IMR-90 (cell line): Measurements from ENCODE around the gene GADL1. TPM values are rescaled to one million over a fixed set of nuclear protein-coding genes. Genes with fewer than 3 reads are reported as not detected.

Source experiments
- ATAC-seq: fragments of 200-7000 bp; cut with Tn5 transposase; 2 replicates; pipeline ENCODE4 v1.9.1; 2020; ENCODE audit warnings: low read depth, mild to moderate bottlenecking, moderate library complexity
- BruUV-seq: library from RNA; stranded (reverse); fragments of 400-500 nt; replicated peaks from 2 replicates; lab custom pipeline; 2021; lab: Mats Ljungman, UMichigan
- CTCF ChIA-PET: fragments of 300-600 bp; formaldehyde crosslinking; extraction: SDS; loops from one replicate; lab custom pipeline; 2021; ENCODE audit warnings: antibody characterized with exemption; lab: Yijun Ruan, JAX
- POLR2A ChIA-PET: fragments of 300-600 bp; sonication (Branson Sonifier 250); formaldehyde crosslinking; loops from one replicate; lab custom pipeline; 2022; ENCODE audit warnings: antibody characterized with exemption; ENCODE audit not compliant: unreplicated experiment; lab: Charles Lee
- DNase-seq: peaks from one replicate; pipeline ENCODE4 v3.0.0; 2013
- H2AFZ ChIP-seq: replicated peaks from 2 replicates; pipeline ENCODE3; 2013; ENCODE audit warnings: low read length, mild to moderate bottlenecking; ENCODE audit not compliant: poor library complexity
- H2AK5ac ChIP-seq: 2 replicates; pipeline ENCODE4 v1.6.1; 2013; ENCODE audit warnings: low read depth, low read length, inconsistent platforms
- H2AK9ac ChIP-seq: replicated peaks from 2 replicates; pipeline ENCODE3; 2013; ENCODE audit warnings: mild to moderate bottlenecking, low read depth, low read length, moderate library complexity; ENCODE audit not compliant: poor library complexity
- H2BK120ac ChIP-seq: 2 replicates; pipeline ENCODE4 v1.6.1; 2013; ENCODE audit warnings: low read depth, low read length, inconsistent platforms
- H2BK15ac ChIP-seq: 3 replicates; pipeline ENCODE4 v1.6.1; 2013; ENCODE audit warnings: low read depth, low read length, inconsistent platforms
- H2BK20ac ChIP-seq: 2 replicates; pipeline ENCODE4 v1.6.1; 2013; ENCODE audit warnings: low read depth, mild to moderate bottlenecking, inconsistent platforms, low read length, moderate library complexity
- H2BK5ac ChIP-seq: 2 replicates; pipeline ENCODE4 v1.6.1; 2013; ENCODE audit warnings: mild to moderate bottlenecking, low read depth, low read length, inconsistent platforms; ENCODE audit not compliant: poor library complexity, severe bottlenecking
- H3K14ac ChIP-seq: replicated peaks from 2 replicates; pipeline ENCODE4 v1.6.1; 2013; ENCODE audit warnings: low read depth, low read length, inconsistent platforms
- H3K18ac ChIP-seq: 2 replicates; pipeline ENCODE4 v1.6.1; 2013; ENCODE audit warnings: low read depth, low read length, control low read depth
- H3K23ac ChIP-seq: 2 replicates; pipeline ENCODE4 v1.6.1; 2013; ENCODE audit warnings: low read depth, low read length, inconsistent platforms
- H3K27ac ChIP-seq: 2 replicates; pipeline ENCODE4 v1.5.1; 2013; ENCODE audit warnings: mild to moderate bottlenecking, control low read depth, low read length; ENCODE audit not compliant: insufficient read depth
- H3K27me3 ChIP-seq: 2 replicates; pipeline ENCODE4 v1.6.1; 2013; ENCODE audit warnings: low read length; ENCODE audit not compliant: control insufficient read depth, insufficient read depth
- H3K36me3 ChIP-seq: 2 replicates; pipeline ENCODE4 v1.6.1; 2013; ENCODE audit warnings: low read length, mixed read lengths; ENCODE audit not compliant: control insufficient read depth, insufficient read depth
- H3K4ac ChIP-seq: 2 replicates; pipeline ENCODE4 v1.6.1; 2013; ENCODE audit warnings: low read depth, low read length, inconsistent platforms
- H3K4me1 ChIP-seq: 2 replicates; pipeline ENCODE4 v1.6.1; 2013; ENCODE audit warnings: low read length, mixed read lengths; ENCODE audit not compliant: control insufficient read depth, insufficient read depth
- H3K4me2 ChIP-seq: 2 replicates; pipeline ENCODE4 v1.6.1; 2013; ENCODE audit warnings: low read depth, mild to moderate bottlenecking, control low read depth, low read length, moderate library complexity
- H3K4me3 ChIP-seq: 2 replicates; pipeline ENCODE4 v1.5.1; 2013; ENCODE audit warnings: low read depth, mild to moderate bottlenecking, control low read depth, low read length, moderate library complexity; ENCODE audit not compliant: insufficient read depth
- H3K56ac ChIP-seq: 2 replicates; pipeline ENCODE4 v1.6.1; 2013; ENCODE audit warnings: low read length, inconsistent platforms; ENCODE audit not compliant: insufficient read depth; ENCODE audit errors: extremely low read depth
- H3K79me1 ChIP-seq, 2 experiments: 2 replicates each; pipeline ENCODE4 v1.6.1; 2013; ENCODE audit warnings: low read length in 2 of 2, inconsistent platforms in 1 of 2, low read depth in 1 of 2
- H3K9ac ChIP-seq: 2 replicates; pipeline ENCODE4 v1.6.1; 2013; ENCODE audit warnings: low read depth, low read length, control low read depth
- H3K9me1 ChIP-seq: 2 replicates; pipeline ENCODE4 v1.6.1; 2013; ENCODE audit warnings: low read length, inconsistent platforms; ENCODE audit not compliant: insufficient read depth
- H3K9me3 ChIP-seq: 2 replicates; pipeline ENCODE4 v1.6.1; 2013; ENCODE audit warnings: low read length; ENCODE audit not compliant: control insufficient read depth, insufficient read depth
- H4K20me1 ChIP-seq: 2 replicates; pipeline ENCODE4 v1.6.1; 2013; ENCODE audit warnings: low read length, inconsistent platforms; ENCODE audit not compliant: insufficient read depth
- H4K5ac ChIP-seq: 2 replicates; pipeline ENCODE4 v1.6.1; 2013; ENCODE audit warnings: mild to moderate bottlenecking, low read depth, low read length, control low read depth
- H4K8ac ChIP-seq, 2 experiments: 2 replicates each; pipeline ENCODE4 v1.6.1; 2013; ENCODE audit warnings: low read depth in 2 of 2, low read length in 2 of 2, control low read depth in 1 of 2, inconsistent platforms in 1 of 2
- H4K91ac ChIP-seq: 2 replicates; pipeline ENCODE4 v1.6.1; 2013; ENCODE audit warnings: low read depth, low read length, inconsistent platforms; ENCODE audit not compliant: insufficient read depth
- CHD1 ChIP-seq: IDR thresholded peaks from 2 replicates; pipeline ENCODE4 v1.6.1; 2012; ENCODE audit warnings: low read depth, low read length, improper control_type of control experiment
- RCOR1 ChIP-seq: IDR thresholded peaks from 2 replicates; pipeline ENCODE4 v1.6.1; 2012; ENCODE audit warnings: mild to moderate bottlenecking, low read length, improper control_type of control experiment; ENCODE audit not compliant: insufficient replicate concordance
- RFX5 ChIP-seq: IDR thresholded peaks from 2 replicates; pipeline ENCODE4 v1.8.0; 2012; ENCODE audit warnings: low read depth, mild to moderate bottlenecking, low read length, moderate library complexity
- SMC3 ChIP-seq: fragments of 150-350 bp; IDR thresholded peaks from 2 replicates; pipeline ENCODE4 v1.6.1; 2016; ENCODE audit warnings: low read depth, mild to moderate bottlenecking, antibody characterized with exemption, low read length, moderate library complexity
- WGBS, 2 experiments: methylation state at CpG; one replicate each; pipeline versions ENCODE4 v1.1.5 to v1.1.7; 2013; ENCODE audit warnings: missing lambda C conversion rate in 2 of 2; ENCODE audit not compliant: insufficient read length in 1 of 2; ENCODE audit errors: extremely low coverage in 2 of 2; 5-methylcytosine and 5-hydroxymethylcytosine counted together
- dilution Hi-C: fragments of 300-500 bp; cut with HindIII; formaldehyde crosslinking; loops from one replicate; pipeline ENCODE4 v1.14.3; 2018; ENCODE audit warnings: low sequenced_read_pairs; ENCODE audit not compliant: unreplicated experiment
- in situ Hi-C: fragments of 300-500 bp; cut with MboI; formaldehyde crosslinking; loops from 3 replicates; pipeline ENCODE4 v1.14.3; 2019; ENCODE audit warnings: low sequenced_read_pairs, inconsistent platforms, mixed read lengths
- intact Hi-C: fragments of 100-400 bp; cut with micrococcal nuclease; formaldehyde crosslinking; loops from 2 replicates; pipeline ENCODE4 v1.10.0; 2022
- polyA plus RNA-seq, 3 experiments: library from polyadenylated mRNA; depleted of rRNA; stranded (reverse); fragments of >200 nt; gene quantifications; 2 replicates each; pipeline ENCODE4 v1.2.3, GENCODE V29; 2012; ENCODE audit warnings: low replicate concordance in 1 of 3
- total RNA-seq: library from RNA; depleted of rRNA; stranded (reverse); fragments of >200 nt; gene quantifications from 2 replicates; pipeline ENCODE4 v1.2.3, GENCODE V29; 2012
- TF ChIP-seq, protein P1 (sequence below): fragments of 150-350 bp; IDR thresholded peaks from 2 replicates; pipeline ENCODE4 v1.6.1; 2017; ENCODE audit warnings: mild to moderate bottlenecking, antibody characterized with exemption, low read length, low read depth
- TF ChIP-seq, protein P2 (sequence below): fragments of 150-350 bp; IDR thresholded peaks from 2 replicates; pipeline ENCODE4 v1.6.1; 2016; ENCODE audit warnings: low read depth, mild to moderate bottlenecking, low read length, moderate library complexity, borderline replicate concordance

Gene GADL1
- total and polyA plus RNA-seq, 2 of the 4 experiments (the other 2 are of a cell fraction) = not detected

DNA sequence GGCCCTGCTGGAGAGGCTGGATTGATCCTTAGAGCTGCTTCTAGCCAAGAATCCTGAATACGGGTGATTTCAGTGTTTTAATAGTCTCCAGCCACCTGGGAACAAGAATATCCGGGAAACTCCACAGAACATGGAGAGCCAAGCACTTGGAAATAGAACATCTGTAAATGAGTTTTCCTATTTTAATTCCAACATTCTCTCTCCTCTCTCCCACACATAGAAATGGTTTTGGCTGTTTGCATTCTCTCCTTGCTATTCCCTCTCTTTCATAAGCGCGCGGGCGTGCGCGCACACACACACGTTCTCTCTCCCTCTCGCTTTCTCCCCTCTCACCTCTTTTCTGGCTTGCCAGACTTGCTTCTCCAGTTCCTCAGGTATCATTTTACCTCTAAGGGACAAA is 50.6 kb downstream of the GADL1 start:
- in situ Hi-C loops = no loop called here
- dilution Hi-C loops = no loop called here
- intact Hi-C loops = no loop called here

More for the DNA sequence above, 50.6 kb downstream of the GADL1 start:
- no peak overlapping the region for H4K8ac ChIP-seq
- no peaks in the 10 kb centered on the region for H3K36me3 ChIP-seq
- no peak overlapping the region for H2AK9ac ChIP-seq
- DNase-seq = no peak
- H3K18ac ChIP-seq = no peak overlapping the region
- no CpG with 5 or more reads among the region's 10 CpGs for WGBS, 2 experiments
- no peak overlapping the region for H4K91ac ChIP-seq
- no peak overlapping the region for H2BK5ac ChIP-seq
- H3K9me1 ChIP-seq = no peaks in the 10 kb centered on the region
- no peak overlapping the region for H3K4me3 ChIP-seq
- no peak overlapping the region for H2BK120ac ChIP-seq
- no peaks in the 10 kb centered on the region for H3K9me3 ChIP-seq
- BruUV-seq = no TSS peak
- no peak overlapping the region for H3K23ac ChIP-seq
- no peaks in the 10 kb centered on the region for H4K20me1 ChIP-seq
- TF ChIP-seq RCOR1 (no peak), SMC3 (no peak), RFX5 (no peak), CHD1 (no peak)
- TF ChIP-seq, protein P1, sequence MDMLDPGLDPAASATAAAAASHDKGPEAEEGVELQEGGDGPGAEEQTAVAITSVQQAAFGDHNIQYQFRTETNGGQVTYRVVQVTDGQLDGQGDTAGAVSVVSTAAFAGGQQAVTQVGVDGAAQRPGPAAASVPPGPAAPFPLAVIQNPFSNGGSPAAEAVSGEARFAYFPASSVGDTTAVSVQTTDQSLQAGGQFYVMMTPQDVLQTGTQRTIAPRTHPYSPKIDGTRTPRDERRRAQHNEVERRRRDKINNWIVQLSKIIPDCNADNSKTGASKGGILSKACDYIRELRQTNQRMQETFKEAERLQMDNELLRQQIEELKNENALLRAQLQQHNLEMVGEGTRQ = no peak
- TF ChIP-seq, protein P2, sequence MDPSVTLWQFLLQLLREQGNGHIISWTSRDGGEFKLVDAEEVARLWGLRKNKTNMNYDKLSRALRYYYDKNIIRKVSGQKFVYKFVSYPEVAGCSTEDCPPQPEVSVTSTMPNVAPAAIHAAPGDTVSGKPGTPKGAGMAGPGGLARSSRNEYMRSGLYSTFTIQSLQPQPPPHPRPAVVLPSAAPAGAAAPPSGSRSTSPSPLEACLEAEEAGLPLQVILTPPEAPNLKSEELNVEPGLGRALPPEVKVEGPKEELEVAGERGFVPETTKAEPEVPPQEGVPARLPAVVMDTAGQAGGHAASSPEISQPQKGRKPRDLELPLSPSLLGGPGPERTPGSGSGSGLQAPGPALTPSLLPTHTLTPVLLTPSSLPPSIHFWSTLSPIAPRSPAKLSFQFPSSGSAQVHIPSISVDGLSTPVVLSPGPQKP = no peak
- no peaks in the 10 kb centered on the region; the same call in 1 of the 2 replicates for H3K27me3 ChIP-seq
- no peak overlapping the region for H3K27ac ChIP-seq
- H3K4me2 ChIP-seq = no peak overlapping the region
- no peaks in the 10 kb centered on the region for H3K79me1 ChIP-seq
- no peak overlapping the region for H3K56ac ChIP-seq
- H4K5ac ChIP-seq = no peak overlapping the region
- H3K4me1 ChIP-seq = no peaks in the 10 kb centered on the region
- ChIA-PET CTCF (no interaction called here), POLR2A (no interaction called here)
- H2AFZ ChIP-seq = no peak overlapping the region
- no peak overlapping the region for H3K4ac ChIP-seq
- no peak overlapping the region for H2BK15ac ChIP-seq
- no peak overlapping the region for H2AK5ac ChIP-seq
- H3K14ac ChIP-seq = no peak overlapping the region
- ATAC-seq = no peak
- H3K9ac ChIP-seq = no peak overlapping the region
- H2BK20ac ChIP-seq = no peak overlapping the region
